CD4-positive, alpha-beta T cell treated with Interleukin-12 subunit alpha and Interleukin-12 subunit beta, for 1 hour (primary cell): ENCODE results near the gene MAGEF1.

Source experiments
- DNase-seq: peaks from one replicate; pipeline ENCODE4 v3.0.0-alpha.2; 2020

MAGEF1 gene

GRCh38 chr3:184719709-184720108, 7.8 kb upstream of the MAGEF1 start:
- DNase-seq = no peak

GRCh38 chr3:184718431-184718830, 6.6 kb upstream of the MAGEF1 start:
- DNase-seq = no peak

DNA sequence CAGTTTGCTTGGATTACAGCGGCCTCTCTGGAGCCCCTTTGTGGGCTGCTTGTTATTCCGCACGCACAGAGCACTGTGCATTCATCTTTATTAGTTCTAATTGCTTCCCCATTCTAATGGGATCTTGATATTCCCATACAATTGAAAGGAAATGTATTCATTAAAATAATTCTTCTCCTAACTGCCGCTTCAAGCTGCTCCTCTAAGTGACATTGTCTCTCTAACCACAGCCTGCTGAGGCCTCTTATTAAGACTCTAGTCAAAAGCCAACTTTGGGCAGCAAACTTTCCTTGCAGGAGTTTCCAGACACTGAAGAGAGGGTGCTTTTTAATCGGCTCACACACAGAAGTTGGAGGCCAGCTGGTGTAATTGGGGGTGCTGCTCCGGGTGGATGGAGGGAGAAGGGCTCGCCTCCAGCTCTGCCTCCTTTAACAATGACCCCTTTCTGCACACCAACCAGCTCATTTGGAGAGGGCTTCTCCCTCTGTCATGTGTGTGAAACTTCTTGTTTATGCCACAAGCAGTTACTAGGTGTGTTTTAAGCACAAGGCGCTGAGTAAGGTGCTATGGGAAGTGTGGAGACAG, 5.6 kb upstream of the MAGEF1 start:
- no peak for DNase-seq

DNA sequence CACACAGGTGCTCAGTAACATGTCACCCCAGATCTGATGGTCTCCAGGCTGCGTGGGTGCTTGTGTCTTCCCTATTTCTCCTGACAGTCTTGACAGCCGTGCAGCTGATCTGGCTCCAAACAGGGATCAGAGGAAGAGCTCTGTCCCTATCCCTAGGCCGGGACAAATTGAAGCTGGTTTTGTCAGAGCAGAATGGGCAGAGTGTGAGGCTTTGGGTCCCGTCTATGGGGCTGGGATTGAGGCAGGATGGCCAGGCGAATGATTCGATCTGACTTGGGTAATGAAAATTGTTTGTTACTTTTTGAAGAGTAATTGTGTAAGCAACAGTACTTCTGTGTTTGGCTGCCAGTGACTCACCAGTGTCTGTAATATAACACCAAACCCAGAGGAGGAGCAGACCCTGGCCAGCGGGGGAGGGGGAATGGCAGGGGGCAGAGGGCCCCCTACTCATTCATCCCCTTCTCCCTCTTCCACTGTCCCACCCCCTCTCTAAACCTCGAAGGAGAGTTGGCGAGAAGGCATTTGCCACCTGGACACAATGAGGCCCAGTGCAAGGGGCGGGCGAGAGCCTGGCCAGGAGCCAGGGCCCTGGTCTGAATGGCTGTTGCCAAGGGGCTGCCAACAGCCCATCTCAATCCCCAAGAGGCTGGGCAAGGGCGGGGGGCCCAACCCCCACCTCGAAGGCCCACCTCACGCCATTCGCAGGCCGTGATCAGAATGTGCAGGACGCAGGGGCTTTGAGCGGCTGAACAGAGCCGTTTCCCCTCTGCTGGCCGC, 4.9 kb upstream of the MAGEF1 start:
- no peak for DNase-seq

- DNase-seq = no peak
These were observed 4.2 kb upstream of the MAGEF1 start for GRCh38 chr3:184715943-184716621.

DNA sequence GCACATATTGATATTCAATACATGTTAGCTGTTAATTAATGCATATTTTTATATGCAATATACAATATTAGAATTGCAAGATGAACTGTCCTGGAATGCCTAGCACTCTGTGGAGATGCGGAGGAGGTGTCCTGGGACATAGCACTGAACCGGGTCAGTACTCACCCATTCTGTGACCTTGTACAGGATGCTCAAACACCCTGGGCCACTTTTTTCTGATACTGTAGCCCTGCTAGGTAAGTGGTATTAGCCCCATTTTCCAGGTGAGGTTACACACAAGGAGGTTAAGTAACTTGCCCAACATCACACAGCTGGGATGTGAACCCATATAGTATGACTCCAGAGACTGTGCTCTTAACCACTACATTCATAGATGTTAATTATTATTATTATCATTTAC, 1.7 kb upstream of the MAGEF1 start:
- DNase-seq = no peak

- DNase-seq = no peak
These were observed 1.1 kb upstream of the MAGEF1 start for GRCh38 chr3:184713040-184713355.

DNA sequence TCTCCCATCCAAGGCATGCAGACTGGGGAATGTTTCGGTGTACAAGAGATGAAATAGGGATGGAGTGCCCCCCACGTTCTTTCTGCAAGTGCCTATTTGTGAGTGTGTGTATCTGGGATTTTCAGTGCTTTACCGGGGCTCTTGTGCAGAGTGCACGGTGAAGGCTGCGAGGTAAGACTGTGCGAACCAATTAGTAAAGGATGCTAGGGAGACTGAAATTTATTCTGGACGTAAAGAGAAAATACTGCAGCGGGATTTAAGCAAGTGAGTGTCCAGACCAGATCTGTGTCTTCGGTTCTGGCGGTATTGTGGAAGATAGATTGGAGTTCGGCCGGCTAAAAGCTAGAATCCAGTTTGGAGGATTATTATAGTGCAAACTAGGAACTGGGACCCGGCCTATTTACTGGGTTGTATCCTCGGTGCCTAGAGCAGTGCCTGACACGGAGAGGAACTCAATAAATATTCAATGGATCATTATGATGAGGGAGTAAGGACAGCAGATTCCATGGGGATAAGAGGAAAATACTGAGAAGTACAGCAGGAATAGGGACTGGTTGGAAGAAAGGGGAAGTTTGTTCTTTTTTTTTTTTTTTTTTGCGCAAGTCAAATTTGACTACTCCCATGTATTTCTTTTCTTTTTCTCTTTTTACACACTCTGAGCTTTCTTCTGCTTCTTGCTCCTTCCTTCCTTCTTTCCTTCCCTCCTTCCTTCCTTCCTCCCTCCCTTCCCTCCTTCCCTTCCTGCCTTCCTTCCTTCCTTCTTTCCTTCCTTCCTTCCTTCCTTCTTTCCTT, 580 bp upstream of the MAGEF1 start:
- no peak for DNase-seq

DNA sequence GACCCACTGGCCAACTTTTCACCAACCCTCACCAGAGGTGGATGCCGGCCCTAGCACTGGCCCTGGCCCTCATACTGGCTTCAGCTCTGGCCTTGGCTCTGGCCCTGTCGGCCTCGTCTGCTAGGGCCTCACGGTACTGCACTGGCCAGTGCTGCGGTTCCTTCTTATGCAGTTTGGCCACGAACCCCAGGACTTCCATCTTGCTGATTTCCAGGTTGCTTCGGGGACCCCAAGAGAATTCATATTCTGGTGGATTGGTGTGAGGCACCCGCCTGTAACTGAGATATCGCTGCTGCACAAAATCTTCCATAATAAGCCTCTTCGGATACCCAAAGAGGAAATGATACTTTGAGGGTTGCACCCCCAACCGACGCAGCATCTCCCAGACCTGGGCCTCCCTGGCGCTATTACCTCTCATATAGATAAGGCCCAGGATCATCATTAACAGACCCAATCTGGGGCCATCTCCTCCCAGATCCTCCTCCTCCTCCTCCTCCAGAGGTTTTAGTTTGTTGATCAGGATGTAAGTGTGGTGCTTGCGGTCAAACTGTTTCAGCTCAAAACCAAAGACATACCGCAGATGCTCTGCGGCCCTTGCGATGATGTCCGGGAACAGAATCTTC, 883 bp downstream of the MAGEF1 start:
- DNase-seq = peak; percentile 19

- no peak for DNase-seq
These were observed 8.2 kb downstream of the MAGEF1 start for GRCh38 chr3:184703657-184704056.

DNA sequence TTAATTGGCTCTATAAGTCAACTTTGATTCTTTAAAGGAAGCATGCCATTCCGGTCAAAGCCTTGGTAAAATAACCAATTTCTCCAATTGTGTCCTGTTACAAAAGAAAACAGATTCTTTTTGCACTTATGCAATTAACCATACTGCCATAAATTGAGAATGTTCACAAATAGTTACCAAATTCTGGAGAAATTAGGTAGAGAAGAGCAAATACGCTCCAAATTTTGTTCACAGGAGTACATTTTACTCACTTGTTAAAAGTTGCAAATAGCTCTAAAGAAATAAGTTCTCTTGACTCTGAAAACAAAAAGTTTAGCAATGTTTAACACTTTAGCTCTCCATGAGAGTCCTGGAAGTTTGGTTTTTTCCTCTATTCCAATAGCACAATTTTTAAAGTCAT, 11.1 kb downstream of the MAGEF1 start:
- DNase-seq = no peak

GRCh38 chr3:184697845-184698244, 14.0 kb downstream of the MAGEF1 start:
- no peak for DNase-seq

DNA sequence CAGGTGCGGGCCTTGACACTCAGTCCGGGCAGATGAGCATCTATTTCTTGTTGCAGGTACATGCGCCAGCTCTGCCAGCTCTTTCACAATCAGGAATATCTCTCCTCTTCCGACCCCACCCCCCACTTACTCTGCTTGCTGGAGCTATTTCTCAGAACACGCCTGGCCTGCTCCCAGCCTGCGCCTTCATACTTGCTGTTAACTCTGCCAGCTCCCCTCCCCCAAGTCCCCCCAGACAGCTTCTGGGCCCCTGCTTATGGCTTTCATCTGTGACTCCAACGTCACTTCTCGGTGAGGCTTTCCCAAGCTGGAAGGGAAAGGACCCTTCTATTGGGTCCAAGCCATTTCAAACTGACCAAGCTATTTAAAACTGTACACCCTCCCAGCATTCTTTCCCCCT, 15.2 kb downstream of the MAGEF1 start:
- no peak for DNase-seq

GRCh38 chr3:184694716-184695115, 17.1 kb downstream of the MAGEF1 start:
- DNase-seq = no peak

DNA sequence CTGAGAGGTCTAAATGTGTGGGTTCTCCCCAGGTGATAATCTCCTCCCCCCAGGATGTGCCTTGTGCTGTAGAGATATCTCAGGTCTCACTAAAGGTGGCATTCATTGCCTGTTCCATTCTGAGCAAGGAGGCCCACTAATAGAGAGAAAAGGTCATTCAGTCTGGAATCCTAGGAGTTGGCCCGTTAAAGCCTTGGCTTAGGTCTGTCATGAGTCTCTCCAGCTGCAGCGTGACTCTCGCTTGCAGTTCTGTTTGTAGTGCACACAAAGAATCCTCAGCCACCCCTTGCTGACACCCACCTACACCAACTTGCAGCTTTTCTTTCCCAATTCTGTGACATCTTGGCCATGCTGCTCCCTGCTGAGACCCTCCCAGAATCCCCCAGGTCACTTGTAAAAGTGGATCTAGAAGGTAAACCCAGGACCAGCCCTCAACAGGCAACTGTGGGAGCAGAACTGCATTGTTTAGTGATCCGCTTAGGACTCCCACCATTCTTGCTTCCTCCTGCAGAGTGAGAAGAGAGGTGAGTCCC, 17.7 kb downstream of the MAGEF1 start:
- DNase-seq = no peak

GRCh38 chr3:184693011-184693975, 18.6 kb downstream of the MAGEF1 start:
- no peak for DNase-seq

GRCh38 chr3:184691397-184692231, 20.2 kb downstream of the MAGEF1 start:
- DNase-seq = no peak

- DNase-seq = no peak
These were observed 21.5 kb downstream of the MAGEF1 start for GRCh38 chr3:184690192-184690883.

GRCh38 chr3:184688882-184689271, 23.0 kb downstream of the MAGEF1 start:
- no peak for DNase-seq
